ENCODE data around the gene BNIP5.

- TF ChIP-seq CTCF (IDR thresholded peaks at IDR 0.05) (no peak), POLR2A (IDR thresholded peaks at IDR 0.05) (no peak)
Observed at GRCh38 chr6:36374194-36374593, 37.5 kb upstream of the BNIP5 start.

Data from testis (tissue), 2 donors.